ENCODE data around the gene DSCAML1. TPM values are rescaled to one million over a fixed set of nuclear protein-coding genes. Genes with fewer than 3 reads are reported as not detected.

Gene DSCAML1
- total RNA-seq, 1 experiment from 2014 or later = not detected

DNA sequence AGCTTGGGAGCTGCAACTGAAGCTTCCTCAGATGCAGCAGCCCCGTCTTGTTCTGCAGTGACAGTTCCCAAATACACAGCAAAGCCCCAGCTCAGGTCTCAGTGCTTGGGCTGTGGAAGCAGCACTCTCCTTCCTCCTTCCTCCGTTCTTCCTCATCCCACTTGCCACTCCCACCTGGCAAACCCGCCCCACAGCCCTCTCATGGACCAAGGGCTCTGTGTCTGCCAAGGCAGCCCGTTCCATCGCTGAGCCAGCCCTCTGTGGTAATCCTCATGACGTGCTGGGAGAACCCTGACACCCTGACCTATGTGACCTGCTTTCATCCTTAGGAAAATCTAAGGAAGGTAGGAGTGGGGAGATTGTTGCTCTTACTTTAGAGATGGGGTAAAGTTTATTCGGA is 157.0 kb downstream of the DSCAML1 start:
- Histone ChIP-seq H3K9me3 (no peaks in the 10 kb centered on the region), H3K27me3 (peaks cover 2% of the 10 kb centered on the region), H3K36me3 (no peaks in the 10 kb centered on the region), H3K4me3 (no peak overlapping the region)
- no peak for DNase-seq

DNA sequence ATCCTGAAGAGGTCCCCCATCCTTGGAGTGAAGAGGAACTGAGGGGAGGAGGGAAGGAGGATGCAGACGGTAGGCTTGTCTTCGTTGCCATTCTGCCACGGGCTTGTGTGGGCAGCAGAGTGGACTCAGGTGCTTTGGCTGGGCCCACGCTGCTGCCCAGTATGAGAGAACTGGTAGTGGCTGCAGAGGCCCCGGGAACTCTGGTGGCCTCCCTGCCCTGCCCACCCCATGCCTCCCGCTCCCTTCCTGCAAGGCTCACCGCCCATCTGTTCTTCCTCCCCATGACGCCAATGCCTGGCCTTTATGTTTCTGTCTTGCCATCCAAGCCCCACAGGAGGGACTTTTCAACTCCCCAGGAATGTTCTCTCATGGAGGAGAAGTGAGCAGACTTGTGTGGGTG is 157.4 kb downstream of the DSCAML1 start:
- no peak for DNase-seq
- Histone ChIP-seq H3K4me3 (no peak overlapping the region), H3K36me3 (no peaks in the 10 kb centered on the region), H3K9me3 (no peaks in the 10 kb centered on the region), H3K27me3 (peaks cover 2% of the 10 kb centered on the region)

DNA sequence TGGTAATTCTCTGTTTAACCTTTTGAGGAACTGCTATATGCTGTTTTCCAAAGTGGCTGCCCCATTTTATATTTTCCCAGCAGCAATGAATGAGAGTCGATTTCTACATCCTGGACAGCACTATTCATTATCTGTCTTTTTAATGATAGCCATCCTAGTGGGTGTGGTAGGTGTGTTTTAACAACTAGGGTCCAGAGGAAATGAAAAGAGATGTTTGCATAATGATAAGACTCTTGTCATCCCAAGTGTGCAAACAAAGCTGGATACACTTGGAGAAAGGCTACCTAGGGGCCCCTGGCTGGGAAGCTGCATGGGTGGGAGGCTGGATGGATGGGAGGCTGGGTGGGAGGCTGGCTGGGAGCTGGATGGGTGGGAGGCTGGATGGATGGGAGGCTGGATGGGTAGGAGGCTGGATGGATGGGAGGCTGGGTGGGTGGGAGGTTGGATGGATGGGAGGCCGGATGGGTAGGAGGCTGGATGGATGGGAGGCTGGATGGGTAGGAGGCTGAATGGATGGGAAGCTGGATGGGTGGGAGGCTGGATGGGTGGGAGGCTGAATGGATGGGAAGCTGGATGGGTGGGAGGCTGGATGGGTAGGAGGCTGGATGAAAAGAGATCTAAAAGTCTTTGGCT is 158.0 kb downstream of the DSCAML1 start:
- no peaks in the 10 kb centered on the region for H3K36me3 ChIP-seq
- peaks cover 2% of the 10 kb centered on the region for H3K27me3 ChIP-seq
- no peak for DNase-seq
- no peaks in the 10 kb centered on the region for H3K9me3 ChIP-seq
- H3K4me3 ChIP-seq = no peak overlapping the region

DNA sequence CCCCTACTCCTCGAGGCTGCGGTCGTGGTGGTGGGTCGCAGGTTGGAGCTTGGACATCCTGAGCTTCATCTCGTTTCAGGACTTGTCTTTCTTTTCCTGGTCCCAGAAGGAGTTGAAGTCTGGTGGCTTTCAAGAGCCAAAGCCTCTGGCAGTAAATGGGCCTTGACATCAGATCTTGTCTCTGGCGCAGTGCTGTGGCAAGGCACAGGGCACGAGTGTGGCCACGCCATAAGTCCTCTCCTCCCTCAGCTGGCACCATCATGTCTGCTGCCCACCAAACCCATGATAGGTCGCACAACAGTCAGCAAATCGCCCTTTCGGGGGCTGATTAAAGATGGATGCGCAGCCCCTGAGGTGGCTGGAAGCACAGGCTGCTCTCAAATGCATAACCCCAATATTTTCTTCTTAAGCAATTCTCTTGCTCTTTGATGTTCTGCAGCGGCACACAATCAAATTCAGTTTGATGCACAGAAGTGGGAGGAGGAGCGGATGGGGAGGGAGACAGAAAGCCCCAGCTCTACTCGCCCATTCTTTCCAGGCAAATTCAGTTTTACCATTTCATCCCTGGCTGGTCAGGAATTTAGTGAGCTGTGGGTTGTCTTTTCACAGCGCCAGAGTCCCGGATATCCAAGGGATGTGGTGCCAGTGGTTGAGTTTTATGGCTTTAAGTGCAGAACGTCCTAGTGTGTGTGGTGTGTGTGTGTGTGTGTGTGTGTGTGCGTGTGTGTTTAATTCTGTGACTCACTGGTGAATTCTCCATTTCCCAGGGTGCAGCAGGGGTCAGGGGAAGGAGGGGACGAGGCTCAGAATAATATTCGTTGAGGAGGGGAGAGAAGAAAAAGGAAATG is 162.0 kb downstream of the DSCAML1 start:
- Histone ChIP-seq H3K9me3 (no peaks in the 10 kb centered on the region), H3K36me3 (no peaks in the 10 kb centered on the region), H3K27me3 (no peaks in the 10 kb centered on the region; the same call in 1 of the 2 replicates), H3K4me3 (no peak overlapping the region)
- DNase-seq = peak; percentile 45

DNA sequence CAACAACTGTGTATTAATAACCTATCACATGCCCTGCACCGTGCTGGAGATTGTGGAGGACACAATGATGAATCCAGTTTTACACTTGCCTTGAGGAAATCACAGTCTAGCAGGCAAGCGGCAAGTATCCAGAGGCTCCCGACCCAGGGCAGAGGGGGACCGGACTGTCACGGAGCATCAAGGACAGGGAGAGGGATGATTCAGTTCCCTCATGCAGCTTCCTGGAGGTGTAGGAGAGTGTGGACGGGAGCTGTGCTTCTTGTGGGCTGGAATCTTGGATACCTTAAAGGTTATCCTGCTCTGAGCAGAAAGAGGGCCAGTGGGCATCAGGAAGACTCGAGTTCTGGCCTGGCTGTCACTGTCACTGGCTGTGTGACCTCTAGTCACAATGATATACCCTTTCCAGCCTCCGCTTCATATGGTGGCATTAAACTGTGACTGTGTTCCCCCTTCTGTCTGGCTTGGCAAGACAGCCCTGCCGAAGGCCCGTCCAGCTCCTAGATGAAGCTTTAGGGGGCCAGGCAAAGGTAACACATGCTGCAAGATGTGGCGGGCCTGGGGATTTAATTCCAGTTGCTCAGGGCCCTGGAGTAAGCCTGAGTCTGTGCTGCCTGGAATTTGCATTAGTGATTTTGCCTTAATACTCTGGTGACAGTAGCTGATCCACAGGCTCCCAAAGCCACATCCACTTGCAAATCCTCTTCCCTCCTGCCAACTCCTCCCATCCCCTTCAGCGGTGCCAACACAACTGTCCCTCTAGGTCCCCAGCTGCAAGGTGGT is 162.8 kb downstream of the DSCAML1 start:
- Histone ChIP-seq H3K36me3 (no peaks in the 10 kb centered on the region), H3K27me3 (no peaks in the 10 kb centered on the region; the same call in 1 of the 2 replicates), H3K4me3 (no peak overlapping the region), H3K9me3 (no peaks in the 10 kb centered on the region)
- no peak for DNase-seq

DNA sequence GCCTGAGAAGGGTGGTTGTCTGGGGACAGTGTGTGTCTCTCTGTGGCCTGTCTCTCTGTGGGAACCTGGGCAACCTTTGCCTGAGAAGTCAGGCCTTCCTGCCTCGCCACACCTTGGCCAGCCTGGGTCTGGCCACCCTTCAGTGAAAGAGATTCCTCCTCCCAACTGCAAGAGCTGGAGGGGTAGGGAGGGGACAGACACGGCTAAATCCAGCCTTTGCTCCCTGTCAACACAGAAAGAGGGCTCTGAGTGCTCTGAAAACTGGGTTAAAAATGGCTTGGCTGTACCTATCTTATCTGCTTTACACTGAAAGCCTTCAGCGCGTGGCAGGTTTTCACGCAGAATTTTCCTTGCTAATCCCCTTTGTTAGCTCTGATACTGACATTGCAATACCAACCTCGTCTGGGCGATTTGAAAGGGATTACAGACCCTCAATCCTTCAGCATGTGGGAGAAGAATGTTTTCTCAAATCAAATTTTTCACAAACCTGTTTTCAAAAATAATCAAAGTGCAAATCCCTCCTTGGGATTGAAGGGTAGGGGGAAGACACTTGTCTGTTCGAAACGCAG is 163.7 kb downstream of the DSCAML1 start:
- Histone ChIP-seq H3K36me3 (no peaks in the 10 kb centered on the region), H3K9me3 (no peaks in the 10 kb centered on the region), H3K27me3 (no peaks in the 10 kb centered on the region; the same call in 1 of the 2 replicates), H3K4me3 (no peak overlapping the region)
- DNase-seq = no peak

DNA sequence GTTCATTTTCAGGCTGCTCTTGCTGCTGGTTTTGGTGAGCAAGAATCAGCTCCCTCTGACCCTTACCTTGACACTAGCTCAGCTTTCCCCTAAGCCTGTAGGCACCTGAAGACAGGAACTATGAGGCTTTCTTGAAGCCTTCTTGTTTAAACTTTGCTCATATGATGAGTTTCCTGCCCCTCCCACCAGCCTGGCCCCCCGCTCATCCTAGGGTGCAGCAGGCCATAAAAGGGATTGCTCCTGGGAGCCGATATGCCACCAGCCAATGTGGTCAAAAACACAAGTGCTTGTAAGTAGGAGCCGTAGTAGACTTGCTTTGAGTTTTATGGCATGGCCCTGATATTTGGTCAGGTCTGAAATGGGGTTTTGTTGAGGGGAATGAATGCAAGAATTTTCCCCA is 164.7 kb downstream of the DSCAML1 start:
- Histone ChIP-seq H3K27me3 (no peaks in the 10 kb centered on the region; the same call in 1 of the 2 replicates), H3K36me3 (no peaks in the 10 kb centered on the region), H3K4me3 (no peak overlapping the region), H3K9me3 (no peaks in the 10 kb centered on the region)
- DNase-seq = no peak

DNA sequence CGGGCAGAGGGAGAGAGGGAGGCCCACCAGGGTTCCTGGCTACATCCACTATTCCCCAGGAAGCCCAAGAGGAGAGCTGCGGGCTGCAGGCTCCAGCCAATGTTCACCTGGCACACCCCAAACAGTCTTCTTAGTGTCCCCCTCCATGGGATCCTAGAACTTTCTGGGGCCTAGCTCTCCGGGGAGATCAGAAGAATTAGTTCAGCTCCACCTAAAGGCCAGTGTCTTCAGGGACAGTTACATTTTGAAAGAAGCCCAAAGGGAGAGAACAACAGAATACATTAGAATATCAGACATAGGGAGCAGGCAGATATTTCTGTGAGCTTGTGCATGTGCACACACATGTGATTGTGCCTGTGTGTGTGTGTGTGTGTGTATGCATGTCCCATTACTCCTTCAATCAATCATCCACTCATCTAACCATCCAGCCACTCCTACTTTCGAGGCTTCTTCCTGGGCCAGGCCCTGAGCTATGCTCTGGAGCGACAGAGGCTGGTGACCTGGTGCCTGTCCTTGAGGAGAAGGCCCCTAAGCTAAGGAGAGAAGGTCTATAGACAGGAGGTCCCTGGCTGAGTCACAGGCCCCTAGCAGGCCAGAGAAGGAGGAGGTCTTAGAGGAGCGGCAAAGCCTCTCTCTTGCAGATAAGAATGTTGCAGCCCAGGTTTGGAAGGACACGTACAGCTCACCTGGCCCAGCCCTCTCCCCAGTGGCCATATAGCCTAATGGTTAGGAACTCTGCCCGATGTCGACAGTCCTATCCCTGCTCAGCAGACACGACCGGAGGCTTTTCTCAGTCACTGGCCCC is 165.5 kb downstream of the DSCAML1 start:
- DNase-seq = no peak
- no peaks in the 10 kb centered on the region; the same call in 1 of the 2 replicates for H3K27me3 ChIP-seq
- H3K9me3 ChIP-seq = no peaks in the 10 kb centered on the region
- no peaks in the 10 kb centered on the region for H3K36me3 ChIP-seq
- no peak overlapping the region for H3K4me3 ChIP-seq

DNA sequence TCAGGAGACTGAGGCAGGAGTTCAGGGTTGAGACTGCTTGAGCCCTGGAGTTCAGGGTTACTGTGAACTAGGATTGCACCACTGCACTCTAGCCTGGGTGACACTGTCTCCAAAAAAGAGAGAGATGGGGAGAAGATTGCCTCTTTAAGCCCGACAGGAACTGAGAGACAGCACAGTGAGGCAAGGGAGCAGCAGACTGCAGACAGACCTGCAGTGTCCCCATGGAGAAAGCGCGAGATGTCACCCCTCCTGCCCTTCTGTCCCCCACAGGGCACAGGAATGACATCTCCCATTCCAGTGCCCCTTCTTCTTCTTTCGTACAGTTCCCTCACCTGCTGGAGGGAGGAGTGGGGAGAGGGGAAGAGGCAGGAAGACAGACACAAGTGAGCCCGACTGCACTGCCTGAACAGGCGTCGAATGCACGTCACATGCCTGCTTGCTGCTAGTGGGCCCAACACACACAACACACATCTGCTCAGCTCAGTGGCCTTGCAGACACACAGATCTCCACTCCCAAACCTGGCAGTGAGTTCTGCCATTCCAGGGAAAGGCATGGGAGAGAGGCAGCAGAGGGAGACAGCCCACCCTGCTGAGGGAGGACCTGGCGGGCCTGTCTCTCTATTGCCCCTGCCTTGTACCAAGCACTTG is 167.0 kb downstream of the DSCAML1 start:
- Histone ChIP-seq H3K9me3 (no peaks in the 10 kb centered on the region), H3K4me3 (no peak overlapping the region), H3K36me3 (no peaks in the 10 kb centered on the region), H3K27me3 (no peaks in the 10 kb centered on the region)
- DNase-seq = no peak

DNA sequence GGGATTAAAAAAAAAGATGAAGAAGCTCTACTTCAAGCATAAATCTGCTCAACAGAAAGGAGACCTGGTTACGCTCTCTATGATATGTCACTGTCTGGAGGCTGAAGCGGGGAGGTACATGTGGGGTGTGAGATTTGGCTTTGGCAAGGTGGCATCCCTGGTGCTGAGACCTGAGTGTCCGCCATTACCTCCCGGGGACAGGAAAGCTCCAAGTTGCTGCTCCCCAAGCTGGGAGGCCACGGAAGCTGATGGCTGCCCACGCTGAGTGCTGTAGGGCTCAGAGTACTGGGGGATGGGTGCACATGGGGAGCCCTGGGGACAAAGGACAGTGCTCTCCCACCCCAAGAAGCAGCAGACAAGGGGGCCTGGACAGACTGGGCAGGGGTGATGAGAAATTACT is 167.9 kb downstream of the DSCAML1 start:
- no peaks in the 10 kb centered on the region for H3K36me3 ChIP-seq
- no peak for DNase-seq
- no peaks in the 10 kb centered on the region for H3K9me3 ChIP-seq
- H3K4me3 ChIP-seq = no peak overlapping the region
- no peaks in the 10 kb centered on the region for H3K27me3 ChIP-seq

DNA sequence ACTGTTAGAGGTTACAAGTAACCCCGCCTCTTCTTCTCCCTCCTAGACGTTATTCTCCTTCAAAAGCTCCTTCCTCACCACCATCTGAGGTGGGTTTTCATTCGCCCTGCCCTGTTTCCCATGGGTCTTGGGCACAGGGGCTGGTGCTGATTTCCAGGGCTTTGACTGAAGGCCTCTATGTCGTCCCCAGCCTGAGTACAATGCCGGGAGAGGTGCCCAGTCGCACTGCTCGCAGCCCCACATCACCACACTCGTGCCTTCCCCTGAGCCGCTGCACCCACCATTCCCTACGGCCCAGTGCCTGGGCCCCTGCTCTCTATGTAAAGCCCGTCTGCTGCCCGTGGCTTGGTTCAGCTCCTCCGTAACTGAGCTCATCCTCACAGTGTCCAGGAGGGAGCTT is 169.8 kb downstream of the DSCAML1 start:
- no peaks in the 10 kb centered on the region for H3K36me3 ChIP-seq
- H3K4me3 ChIP-seq = no peak overlapping the region
- H3K9me3 ChIP-seq = no peaks in the 10 kb centered on the region
- no peaks in the 10 kb centered on the region for H3K27me3 ChIP-seq
- DNase-seq = no peak

DNA sequence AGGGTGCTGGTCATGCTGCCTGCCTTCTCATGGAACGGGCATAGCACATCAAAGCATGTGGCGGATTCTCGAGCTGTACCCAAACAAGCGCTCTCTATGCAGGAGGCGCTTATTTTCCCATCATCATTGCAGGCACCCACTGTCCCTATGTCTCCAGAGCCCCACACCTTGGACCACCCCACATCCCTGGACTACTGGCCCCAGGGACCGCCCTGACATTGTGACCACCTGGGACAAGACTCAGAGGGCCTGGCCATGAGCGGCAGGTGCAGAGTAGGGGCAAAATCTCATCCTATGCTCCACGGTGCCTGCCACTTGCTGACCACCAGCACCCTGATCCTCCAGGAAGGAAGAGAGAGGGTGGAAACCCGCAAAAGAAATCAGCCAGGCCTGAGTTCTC is 170.4 kb downstream of the DSCAML1 start:
- H3K27me3 ChIP-seq = no peaks in the 10 kb centered on the region
- H3K4me3 ChIP-seq = no peak overlapping the region
- no peak for DNase-seq
- 0 out of 2 replicates have a peak, but pooled peaks cover 2% of the 10 kb centered on the region for H3K9me3 ChIP-seq
- no peaks in the 10 kb centered on the region for H3K36me3 ChIP-seq

DNA sequence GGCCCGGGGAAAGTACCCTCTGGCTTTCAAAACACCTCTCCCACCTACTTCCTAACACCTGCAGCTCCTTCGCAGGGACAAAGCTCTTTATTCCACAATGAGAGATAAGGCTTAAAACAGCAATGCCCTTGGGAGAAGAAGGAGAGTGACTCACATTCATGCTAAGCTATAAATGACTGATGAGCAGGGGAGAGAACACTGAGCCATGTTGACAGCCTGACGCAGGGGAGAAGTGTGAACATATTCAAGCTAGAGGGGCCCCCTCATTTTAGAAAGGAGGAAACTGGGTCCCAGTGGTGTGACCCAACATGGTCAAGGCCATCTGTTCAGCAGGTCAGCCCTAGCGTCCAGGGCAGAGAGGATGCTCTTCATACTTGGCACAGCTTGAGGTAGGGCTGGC is 171.8 kb downstream of the DSCAML1 start:
- H3K36me3 ChIP-seq = no peaks in the 10 kb centered on the region
- H3K27me3 ChIP-seq = peaks cover 2% of the 10 kb centered on the region; the same call in 1 of the 2 replicates
- no peak for DNase-seq
- no peak overlapping the region for H3K4me3 ChIP-seq
- H3K9me3 ChIP-seq = 0 out of 2 replicates have a peak, but pooled peaks cover 6% of the 10 kb centered on the region

DNA sequence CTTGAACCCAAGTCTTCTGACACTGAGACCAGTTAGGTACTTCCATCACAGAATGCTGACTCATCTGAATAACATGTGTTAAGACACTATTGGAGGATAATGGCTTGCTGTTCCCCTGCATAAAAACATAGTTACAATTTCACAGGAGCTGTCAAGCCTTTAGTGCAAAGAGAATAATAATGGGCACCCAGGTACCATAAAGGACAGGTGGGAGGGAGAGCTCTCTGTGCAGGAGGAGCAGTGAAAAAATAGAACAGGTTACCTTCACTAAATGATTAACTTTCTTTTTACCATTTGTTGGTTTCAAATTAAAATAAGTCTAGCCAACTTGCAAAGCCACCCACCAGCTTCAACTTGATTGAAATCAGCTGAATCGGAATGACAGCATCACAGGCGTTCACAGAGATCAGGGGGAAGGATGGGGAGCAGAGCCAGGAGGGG is 173.2 kb downstream of the DSCAML1 start:
- Histone ChIP-seq H3K36me3 (no peaks in the 10 kb centered on the region), H3K9me3 (0 out of 2 replicates have a peak, but pooled peaks cover 6% of the 10 kb centered on the region)
- DNase-seq = no peak

DNA sequence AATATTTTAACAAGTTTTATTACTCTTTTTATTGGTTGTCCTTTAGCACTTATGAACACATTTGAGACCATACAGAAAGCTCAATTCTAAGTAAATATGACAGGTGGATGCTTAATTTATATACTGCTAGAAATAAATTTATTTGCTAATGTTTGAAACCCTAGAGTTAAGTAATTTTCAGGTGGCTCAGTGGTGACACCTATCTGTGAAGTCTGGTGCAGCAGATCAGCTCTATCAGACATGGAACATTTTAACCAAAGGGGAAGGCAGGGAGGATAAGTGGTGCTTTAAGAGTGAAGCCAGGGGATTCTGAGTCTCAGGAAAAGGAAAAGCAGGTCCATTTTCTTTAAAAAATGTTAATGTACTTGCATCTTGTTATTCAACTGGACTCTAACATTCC is 175.8 kb downstream of the DSCAML1 start:
- Histone ChIP-seq H3K36me3 (no peaks in the 10 kb centered on the region), H3K27me3 (peaks cover 3% of the 10 kb centered on the region; the same call in 1 of the 2 replicates), H3K9me3 (0 out of 2 replicates have a peak, but pooled peaks cover 6% of the 10 kb centered on the region), H3K4me3 (no peak overlapping the region)
- no peak for DNase-seq

More for the DNA sequence above, 173.2 kb downstream of the DSCAML1 start:
- H3K27me3 ChIP-seq = peaks cover 2% of the 10 kb centered on the region; the same call in 1 of the 2 replicates
- no peak overlapping the region for H3K4me3 ChIP-seq
